ENCODE data around the gene KCNQ4.

Gene KCNQ4

GRCh38 chr1:40789661-40790430 is 6.3 kb downstream of the KCNQ4 start:
- no peak for DNase-seq (ENCODE audit: extremely low spot score, insufficient read length, low read depth)
- no peak for FAIRE-seq

DNA sequence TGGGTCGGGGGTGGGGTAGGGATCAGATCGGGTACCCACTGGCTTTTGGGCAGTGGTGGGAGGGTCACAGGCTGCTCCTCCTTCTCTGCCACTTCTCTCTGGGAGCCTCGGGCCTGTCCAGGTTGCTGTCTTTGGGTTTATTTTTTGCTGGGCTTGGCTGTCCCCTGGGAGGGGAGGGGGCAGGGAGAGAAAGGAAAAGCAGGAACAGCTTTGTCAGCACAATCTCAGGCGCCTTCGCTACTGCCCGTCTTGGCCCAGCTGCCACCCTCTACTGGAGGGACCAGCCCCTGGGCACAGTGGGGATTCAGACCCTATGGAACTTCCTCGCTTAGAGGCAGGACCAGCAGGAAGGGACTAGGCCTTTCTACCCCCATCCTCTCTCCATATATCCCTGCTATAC is 8.4 kb downstream of the KCNQ4 start:
- no peak for FAIRE-seq

DNA sequence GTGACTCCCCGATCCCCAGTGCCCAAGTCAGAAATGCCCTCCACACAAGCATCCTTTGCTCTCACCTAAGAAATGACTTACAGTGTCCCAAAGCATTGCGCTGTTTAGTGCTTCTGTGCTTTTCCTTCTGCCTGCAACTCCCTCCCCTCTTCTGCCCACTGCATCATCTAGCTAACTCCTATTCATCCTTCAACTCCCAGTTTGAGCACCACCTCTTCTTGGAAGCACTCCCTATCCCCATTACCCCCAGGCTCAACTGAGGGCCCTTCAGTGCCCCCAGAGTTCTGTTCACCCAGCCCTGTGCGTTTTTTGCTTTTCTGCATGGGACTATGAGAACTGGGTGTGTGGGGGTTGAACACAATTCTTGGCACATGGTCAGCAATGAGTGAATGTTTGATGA is 10.0 kb downstream of the KCNQ4 start:
- FAIRE-seq, result no peak

More for the DNA sequence above, 8.4 kb downstream of the KCNQ4 start:
- DNase-seq (ENCODE audit: extremely low spot score, insufficient read length, low read depth), result no peak

DNA sequence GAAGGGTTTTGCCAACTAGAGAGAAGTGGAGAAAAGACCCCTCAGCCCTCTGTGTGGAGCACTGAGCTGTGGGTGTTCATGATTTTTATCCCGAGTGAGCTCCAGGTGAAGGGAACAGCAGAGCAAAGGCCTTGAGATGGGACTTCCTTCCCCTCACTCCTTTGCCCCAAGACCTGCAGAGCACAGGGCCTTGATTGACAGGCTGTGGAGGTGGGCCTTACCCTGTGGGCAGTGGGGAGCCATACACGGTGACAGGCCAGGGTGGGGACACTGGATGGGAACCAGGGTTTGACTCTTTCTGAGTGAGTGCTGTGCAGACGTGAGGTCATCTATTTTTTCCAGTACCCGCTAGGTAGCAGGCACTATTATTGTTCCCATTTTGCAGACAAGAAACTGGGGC is 10.5 kb downstream of the KCNQ4 start:
- FAIRE-seq (no peak), DNase-seq (ENCODE audit: extremely low spot score, insufficient read length, low read depth) (no peak)

More for the DNA sequence above, 10.0 kb downstream of the KCNQ4 start:
- DNase-seq (ENCODE audit: extremely low spot score, insufficient read length, low read depth), result no peak

DNA sequence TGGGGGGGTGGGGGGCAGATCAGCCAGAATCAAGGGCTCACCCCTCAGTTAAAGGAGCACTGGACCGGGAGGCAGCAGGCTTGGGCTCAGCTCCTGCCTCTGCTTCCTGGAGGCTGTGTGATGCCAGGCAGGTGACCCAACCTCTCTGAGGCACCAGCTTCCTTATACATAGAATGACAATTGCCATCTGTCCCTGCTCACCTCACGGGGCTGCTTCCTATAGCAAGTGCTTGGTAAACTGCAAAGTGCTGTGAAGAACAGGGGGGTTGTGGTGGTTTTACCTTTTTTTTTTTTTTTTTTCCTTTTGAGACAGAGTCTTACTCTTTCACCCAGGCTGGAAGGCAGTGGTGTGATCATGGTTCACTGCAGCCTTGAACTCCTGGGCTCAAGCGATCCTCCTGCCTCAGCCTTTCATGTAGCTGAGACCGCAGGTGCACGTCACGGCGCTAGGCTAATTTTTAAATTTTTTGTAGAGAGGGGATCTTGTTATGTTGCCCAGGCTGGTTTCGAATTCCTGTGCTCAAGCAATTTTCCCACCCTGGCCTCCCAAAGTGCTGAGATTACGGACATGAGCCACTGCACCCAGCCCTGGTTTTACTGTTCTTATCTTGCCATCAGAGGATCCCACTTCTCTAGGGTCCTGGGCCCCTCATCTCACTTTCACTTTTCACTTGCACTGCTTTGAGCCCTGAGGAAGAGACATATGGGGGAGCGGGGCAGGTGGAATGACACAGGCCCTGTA is 11.6 kb downstream of the KCNQ4 start:
- no peak for DNase-seq (ENCODE audit: extremely low spot score, insufficient read length, low read depth)
- FAIRE-seq, result peak; percentile 47

DNA sequence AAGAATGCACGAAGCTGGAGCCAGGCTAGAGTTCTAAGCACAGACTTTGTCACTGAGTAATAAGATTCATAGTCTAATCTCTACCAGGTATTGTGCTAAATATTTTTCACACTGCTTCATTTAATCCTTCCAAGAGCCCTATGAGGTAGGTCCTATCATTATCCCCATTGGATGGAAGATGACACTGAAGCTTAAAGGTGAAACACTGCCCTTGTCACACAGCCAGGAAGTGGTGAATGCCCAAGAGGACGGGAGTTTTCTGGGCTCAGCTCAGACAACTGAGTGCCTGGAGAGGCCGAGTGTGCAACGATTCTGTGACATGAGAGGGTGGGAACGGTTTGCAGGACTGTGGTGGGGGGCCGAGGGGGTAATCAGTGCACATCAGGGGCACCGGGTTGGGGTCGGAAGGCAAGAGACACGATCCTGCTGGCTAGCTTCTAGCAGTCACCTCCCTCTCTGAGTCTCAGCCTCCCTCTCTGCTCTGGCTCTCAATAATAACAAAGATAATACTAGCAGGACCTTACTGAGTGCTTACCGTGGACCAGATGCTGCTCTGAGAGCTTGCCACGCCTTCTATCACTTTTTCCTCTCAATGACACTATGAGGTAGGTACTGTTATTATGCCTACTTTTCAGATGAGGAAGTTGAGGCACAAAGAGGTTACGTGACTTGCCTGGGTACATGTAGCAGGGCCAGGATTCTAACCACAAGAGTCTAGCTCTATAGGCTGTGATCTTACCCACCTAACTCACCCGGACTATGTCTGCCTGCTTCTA is 12.4 kb downstream of the KCNQ4 start:
- DNase-seq (ENCODE audit: extremely low spot score, insufficient read length, low read depth) (no peak), FAIRE-seq (peak; percentile 59)

DNA sequence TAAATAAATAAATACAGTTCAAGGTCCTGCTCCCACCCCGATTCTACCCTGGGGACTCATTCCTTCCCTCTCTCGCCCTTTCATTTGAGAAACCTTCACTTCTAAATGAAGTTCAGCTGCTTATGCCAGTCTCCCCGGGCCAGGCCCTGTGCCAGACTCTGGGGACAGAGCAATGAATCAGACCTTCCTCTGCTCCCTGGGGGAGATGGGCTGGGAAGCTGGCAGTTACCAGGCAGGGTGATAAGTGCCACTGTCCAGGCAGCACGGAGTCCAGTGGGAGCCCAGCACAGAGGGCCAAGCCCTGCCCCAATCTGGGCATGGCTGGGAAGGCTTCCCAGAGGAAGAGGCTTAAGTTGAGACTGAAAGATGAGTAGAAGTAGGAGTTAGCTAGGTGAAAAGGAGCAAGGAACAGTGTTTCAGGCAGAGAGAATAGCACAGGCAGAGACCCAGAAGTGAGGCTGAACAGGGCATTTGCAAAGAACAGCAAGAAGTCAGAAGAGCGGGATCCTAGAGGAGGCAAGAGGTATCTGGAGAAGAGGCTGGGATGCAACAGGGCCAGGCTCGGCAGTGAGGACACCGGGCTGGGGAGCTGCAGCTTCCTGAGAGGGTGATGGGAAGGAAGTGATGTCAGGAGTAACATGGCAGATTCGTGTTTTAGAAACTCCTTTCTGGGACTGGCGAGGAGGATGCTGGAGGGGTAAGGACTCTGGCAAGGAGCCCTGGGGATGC is 13.5 kb downstream of the KCNQ4 start:
- FAIRE-seq (no peak), DNase-seq (ENCODE audit: extremely low spot score, insufficient read length, low read depth) (no peak)

GRCh38 chr1:40797668-40798010 is 14.1 kb downstream of the KCNQ4 start:
- DNase-seq (ENCODE audit: extremely low spot score, insufficient read length, low read depth), result no peak
- no peak for FAIRE-seq

GRCh38 chr1:40798366-40799281 is 15.0 kb downstream of the KCNQ4 start:
- FAIRE-seq, result no peak
- DNase-seq (ENCODE audit: extremely low spot score, insufficient read length, low read depth), result no peak

GRCh38 chr1:40799351-40799867 is 15.8 kb downstream of the KCNQ4 start:
- FAIRE-seq (no peak), DNase-seq (ENCODE audit: extremely low spot score, insufficient read length, low read depth) (no peak)

DNA sequence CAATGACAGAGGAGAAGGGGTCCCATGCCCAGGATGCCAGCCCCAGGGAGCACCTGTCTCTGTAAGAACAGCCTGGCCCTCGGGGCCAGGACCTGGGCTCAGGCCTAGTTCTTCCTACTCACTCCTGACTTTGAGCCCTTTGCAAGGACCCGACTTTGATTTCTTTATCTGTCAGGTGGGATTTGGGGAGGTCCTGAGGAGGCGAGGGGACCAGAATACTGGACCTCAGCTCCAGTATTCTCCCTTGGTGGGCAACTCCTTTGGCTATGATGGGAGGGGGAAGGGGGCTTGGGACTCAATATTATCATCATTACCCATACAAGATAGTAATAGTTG is 18.1 kb downstream of the KCNQ4 start:
- FAIRE-seq (no peak), DNase-seq (ENCODE audit: extremely low spot score, insufficient read length, low read depth) (no peak)

DNA sequence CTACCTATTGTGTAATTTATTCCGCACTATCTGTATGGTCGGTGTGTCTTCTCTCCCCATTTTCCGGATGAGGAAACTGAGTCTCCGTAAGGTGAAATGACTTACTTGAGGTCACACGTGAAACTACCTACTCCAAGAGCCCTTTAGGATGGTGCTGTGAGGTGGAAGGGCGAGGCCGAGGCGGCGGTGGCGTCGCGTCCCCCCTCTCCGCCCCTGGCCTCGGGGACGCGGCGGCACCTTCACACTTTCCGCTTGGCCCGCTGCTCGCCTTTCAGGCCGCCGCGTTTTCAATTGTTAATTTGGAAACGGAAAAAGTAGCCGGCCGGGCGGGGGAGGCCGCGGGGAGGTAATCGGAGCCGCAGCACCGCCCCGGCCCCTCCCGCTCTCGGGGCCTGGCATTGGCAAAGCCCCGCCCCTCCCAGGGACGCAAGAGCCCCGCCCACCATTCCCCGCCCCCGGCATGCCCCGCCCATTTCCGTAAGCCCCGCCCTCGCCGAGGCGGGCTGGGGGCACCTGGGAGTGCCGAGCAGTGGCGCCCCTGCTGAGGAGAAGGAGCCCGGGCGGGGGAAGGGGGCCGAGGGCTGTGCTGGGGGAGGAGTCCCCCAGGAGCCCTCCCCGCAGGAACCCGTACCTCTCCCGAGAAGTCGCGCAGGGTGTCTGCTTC is 18.6 kb downstream of the KCNQ4 start:
- DNase-seq (ENCODE audit: extremely low spot score, insufficient read length, low read depth), result peak; percentile 84
- FAIRE-seq, result peak; percentile 67

GRCh38 chr1:40802742-40803113 is 19.1 kb downstream of the KCNQ4 start:
- no peak for DNase-seq (ENCODE audit: extremely low spot score, insufficient read length, low read depth)
- no peak for FAIRE-seq

GRCh38 chr1:40803447-40803846 is 19.9 kb downstream of the KCNQ4 start:
- FAIRE-seq, result no peak
- DNase-seq (ENCODE audit: extremely low spot score, insufficient read length, low read depth), result no peak

- FAIRE-seq, result no peak
Observed at GRCh38 chr1:40803902-40804301, 20.3 kb downstream of the KCNQ4 start.

DNA sequence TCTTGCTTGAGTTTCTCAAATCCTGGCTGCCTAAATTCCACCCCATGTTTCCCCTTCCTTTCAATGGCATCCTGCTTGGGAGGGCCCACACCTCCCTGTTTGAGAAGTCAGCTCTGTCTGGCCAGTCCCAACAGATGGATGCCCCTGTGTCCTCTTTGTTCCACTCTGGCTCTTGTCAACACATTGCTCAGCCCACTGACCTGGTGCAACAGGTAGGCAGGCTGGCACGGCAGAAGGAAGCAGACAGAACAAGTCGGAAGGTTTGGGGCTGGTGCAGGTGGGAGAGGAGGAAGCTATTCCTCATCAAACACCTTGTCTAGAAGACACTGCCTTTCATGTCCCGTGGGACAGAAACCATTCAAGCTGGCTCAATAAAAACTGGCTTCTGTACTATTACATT is 22.7 kb downstream of the KCNQ4 start:
- DNase-seq (ENCODE audit: extremely low spot score, insufficient read length, low read depth), result no peak
- FAIRE-seq, result no peak

More at GRCh38 chr1:40803902-40804301, 20.3 kb downstream of the KCNQ4 start:
- DNase-seq (ENCODE audit: extremely low spot score, insufficient read length, low read depth), result no peak

DNA sequence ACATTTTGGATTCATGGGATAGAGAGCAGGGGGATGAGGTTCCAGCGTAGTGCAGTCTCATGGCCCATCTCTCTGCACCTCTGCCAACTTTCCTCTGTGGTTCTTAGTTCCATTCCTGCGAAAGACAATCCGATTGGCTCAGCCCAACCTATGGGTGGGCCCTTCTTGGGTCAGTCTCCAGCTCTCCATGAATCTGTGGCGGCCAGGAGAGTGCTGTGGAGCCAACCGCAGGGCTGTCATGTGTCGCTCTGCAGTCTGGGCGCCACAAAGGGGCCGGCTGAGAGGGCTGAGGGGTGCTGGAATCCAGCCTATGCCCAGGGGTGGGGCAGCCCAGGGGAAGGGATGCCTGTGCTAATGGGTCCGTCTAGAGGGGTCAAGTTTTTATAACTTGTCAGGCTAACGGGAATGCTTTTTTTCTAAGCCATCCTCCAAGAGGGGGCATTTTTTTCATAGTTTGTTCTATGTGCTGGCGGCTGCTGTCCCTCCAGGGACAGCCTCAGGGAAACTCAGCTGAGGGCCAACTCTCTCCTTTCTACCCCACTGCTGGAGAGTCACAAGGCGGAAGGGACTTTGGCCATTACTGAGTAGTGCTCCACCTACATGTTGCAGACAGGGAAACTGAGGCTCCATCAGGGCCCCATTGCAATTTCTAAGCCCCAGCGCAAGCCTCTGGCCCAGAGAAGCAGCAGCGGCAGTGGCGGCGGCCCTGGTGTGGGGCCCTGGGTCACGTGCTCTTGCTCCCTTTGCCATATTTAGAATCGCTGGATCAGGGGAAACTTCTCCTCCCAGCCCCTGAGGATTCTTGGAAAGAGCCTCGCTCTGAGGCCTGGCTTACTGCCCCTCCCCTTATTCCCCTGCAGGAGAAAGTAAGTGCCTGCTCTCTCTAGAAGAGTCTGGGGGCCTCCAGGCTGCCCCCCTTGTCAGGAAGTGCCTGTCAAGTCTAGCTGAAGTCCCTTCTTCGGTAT is 23.4 kb downstream of the KCNQ4 start:
- FAIRE-seq (no peak), DNase-seq (ENCODE audit: extremely low spot score, insufficient read length, low read depth) (no peak)

- no peak for DNase-seq (ENCODE audit: extremely low spot score, insufficient read length, low read depth)
- no peak for FAIRE-seq
Observed at GRCh38 chr1:40808002-40808401, 24.4 kb downstream of the KCNQ4 start.

Measured in GM18507 (cell line).